ENCODE data around the gene PPP1R12A.
"Not testable (repeated sequence)": the region's sequence is repeated elsewhere in the genome, so short reads cannot be mapped to it uniquely, and the experiment has no call there.

PPP1R12A gene

GRCh38 chr12:79828924-79829323, 106.0 kb downstream of the PPP1R12A start:
- H3K36me3 ChIP-seq (ENCODE audit: insufficient read depth, low read length), result no peaks in the 10 kb centered on the region
- H3K4me1 ChIP-seq (ENCODE audit: insufficient read depth, low read length), result no peaks in the 10 kb centered on the region
- H3K9me3 ChIP-seq (ENCODE audit: control insufficient read depth, insufficient read depth, low read length), result no peaks in the 10 kb centered on the region
- H3K9ac ChIP-seq (ENCODE audit: low read depth, low read length), result no peak overlapping the region

GRCh38 chr12:79827484-79827883, 107.4 kb downstream of the PPP1R12A start:
- no peaks in the 10 kb centered on the region for H3K36me3 ChIP-seq (ENCODE audit: insufficient read depth, low read length)

GRCh38 chr12:79826267-79827128, 108.4 kb downstream of the PPP1R12A start:
- H3K36me3 ChIP-seq (ENCODE audit: insufficient read depth, low read length), result no peaks in the 10 kb centered on the region
- H3K9me3 ChIP-seq (ENCODE audit: control insufficient read depth, insufficient read depth, low read length), result no peaks in the 10 kb centered on the region
- no peaks in the 10 kb centered on the region for H3K4me1 ChIP-seq (ENCODE audit: insufficient read depth, low read length)
- H3K9ac ChIP-seq (ENCODE audit: low read depth, low read length), result no peak overlapping the region

More at GRCh38 chr12:79827484-79827883, 107.4 kb downstream of the PPP1R12A start:
- Histone ChIP-seq H3K9me3 (ENCODE audit: control insufficient read depth, insufficient read depth, low read length) (no peaks in the 10 kb centered on the region), H3K9ac (ENCODE audit: low read depth, low read length) (no peak overlapping the region), H3K4me1 (ENCODE audit: insufficient read depth, low read length) (no peaks in the 10 kb centered on the region)

GRCh38 chr12:79822475-79822874, 112.4 kb downstream of the PPP1R12A start:
- peaks cover 2% of the 10 kb centered on the region for H3K36me3 ChIP-seq (ENCODE audit: insufficient read depth, low read length)
- no peaks in the 10 kb centered on the region for H3K9me3 ChIP-seq (ENCODE audit: control insufficient read depth, insufficient read depth, low read length)
- H3K9ac ChIP-seq (ENCODE audit: low read depth, low read length), result no peak overlapping the region
- no peaks in the 10 kb centered on the region for H3K4me1 ChIP-seq (ENCODE audit: insufficient read depth, low read length)

- Histone ChIP-seq H3K9ac (ENCODE audit: low read depth, low read length) (no peak overlapping the region), H3K36me3 (ENCODE audit: insufficient read depth, low read length) (peaks cover 2% of the 10 kb centered on the region), H3K4me1 (ENCODE audit: insufficient read depth, low read length) (no peaks in the 10 kb centered on the region), H3K9me3 (ENCODE audit: control insufficient read depth, insufficient read depth, low read length) (no peaks in the 10 kb centered on the region)
Measured at GRCh38 chr12:79818856-79819255, 116.0 kb downstream of the PPP1R12A start.

GRCh38 chr12:79784366-79785065, 150.4 kb downstream of the PPP1R12A start:
- peak overlapping the region; percentile 35; the same call in 1 of the 2 replicates for H3K9ac ChIP-seq (ENCODE audit: low read depth, low read length)
- H3K4me1 ChIP-seq (ENCODE audit: insufficient read depth, low read length), result peaks cover 41% of the 10 kb centered on the region
- H3K9me3 ChIP-seq (ENCODE audit: control insufficient read depth, insufficient read depth, low read length); H3K36me3 ChIP-seq (ENCODE audit: insufficient read depth, low read length): not testable (repeated sequence)

- no peaks in the 10 kb centered on the region for H3K9me3 ChIP-seq (ENCODE audit: control insufficient read depth, insufficient read depth, low read length)
- no peak overlapping the region for H3K9ac ChIP-seq (ENCODE audit: low read depth, low read length)
- peaks cover 7% of the 10 kb centered on the region for H3K36me3 ChIP-seq (ENCODE audit: insufficient read depth, low read length)
- peaks cover 41% of the 10 kb centered on the region for H3K4me1 ChIP-seq (ENCODE audit: insufficient read depth, low read length)
Measured at GRCh38 chr12:79782172-79782900, 152.6 kb downstream of the PPP1R12A start.

GRCh38 chr12:79778802-79779448, 156.0 kb downstream of the PPP1R12A start:
- Histone ChIP-seq H3K9ac (ENCODE audit: low read depth, low read length) (no peak overlapping the region), H3K36me3 (ENCODE audit: insufficient read depth, low read length) (peaks cover 7% of the 10 kb centered on the region), H3K4me1 (ENCODE audit: insufficient read depth, low read length) (peaks cover 9% of the 10 kb centered on the region), H3K9me3 (ENCODE audit: control insufficient read depth, insufficient read depth, low read length) (no peaks in the 10 kb centered on the region)

GRCh38 chr12:79776111-79776510, 158.8 kb downstream of the PPP1R12A start:
- H3K36me3 ChIP-seq (ENCODE audit: insufficient read depth, low read length), result 0 out of 2 replicates have a peak, but pooled peaks cover 3% of the 10 kb centered on the region
- H3K4me1 ChIP-seq (ENCODE audit: insufficient read depth, low read length), result no peaks in the 10 kb centered on the region

GRCh38 chr12:79775355-79776027, 159.4 kb downstream of the PPP1R12A start:
- Histone ChIP-seq H3K4me1 (ENCODE audit: insufficient read depth, low read length) (no peaks in the 10 kb centered on the region), H3K9ac (ENCODE audit: low read depth, low read length) (no peak overlapping the region), H3K9me3 (ENCODE audit: control insufficient read depth, insufficient read depth, low read length) (no peaks in the 10 kb centered on the region), H3K36me3 (ENCODE audit: insufficient read depth, low read length) (no peaks in the 10 kb centered on the region)

More at GRCh38 chr12:79776111-79776510, 158.8 kb downstream of the PPP1R12A start:
- H3K9ac ChIP-seq (ENCODE audit: low read depth, low read length), result no peak overlapping the region
- H3K9me3 ChIP-seq (ENCODE audit: control insufficient read depth, insufficient read depth, low read length), result no peaks in the 10 kb centered on the region

- Histone ChIP-seq H3K4me1 (ENCODE audit: insufficient read depth, low read length) (no peaks in the 10 kb centered on the region), H3K9ac (ENCODE audit: low read depth, low read length) (no peak overlapping the region), H3K9me3 (ENCODE audit: control insufficient read depth, insufficient read depth, low read length) (no peaks in the 10 kb centered on the region), H3K36me3 (ENCODE audit: insufficient read depth, low read length) (no peaks in the 10 kb centered on the region)
Measured at GRCh38 chr12:79773896-79774295, 161.0 kb downstream of the PPP1R12A start.

- Histone ChIP-seq H3K9ac (ENCODE audit: low read depth, low read length) (no peak overlapping the region), H3K36me3 (ENCODE audit: insufficient read depth, low read length) (no peaks in the 10 kb centered on the region), H3K9me3 (ENCODE audit: control insufficient read depth, insufficient read depth, low read length) (no peaks in the 10 kb centered on the region), H3K4me1 (ENCODE audit: insufficient read depth, low read length) (no peaks in the 10 kb centered on the region)
Measured at GRCh38 chr12:79769860-79770485, 164.9 kb downstream of the PPP1R12A start.

- no peaks in the 10 kb centered on the region for H3K36me3 ChIP-seq (ENCODE audit: insufficient read depth, low read length)
- H3K9ac ChIP-seq (ENCODE audit: low read depth, low read length), result no peak overlapping the region
- no peaks in the 10 kb centered on the region for H3K9me3 ChIP-seq (ENCODE audit: control insufficient read depth, insufficient read depth, low read length)
- no peaks in the 10 kb centered on the region for H3K4me1 ChIP-seq (ENCODE audit: insufficient read depth, low read length)
Measured at GRCh38 chr12:79769189-79769859, 165.6 kb downstream of the PPP1R12A start.

Data from ES-I3 (cell line).